GM12874 (cell line): ENCODE results near the gene MINAR2.

Experiments
- CTCF ChIP-seq: IDR thresholded peaks from 2 replicates; pipeline ENCODE4 v1.5.1; 2011; ENCODE audit warnings: low read depth, mild to moderate bottlenecking, control low read depth, low read length, moderate library complexity; ENCODE audit not compliant: insufficient read depth

The MINAR2 gene, protein sequence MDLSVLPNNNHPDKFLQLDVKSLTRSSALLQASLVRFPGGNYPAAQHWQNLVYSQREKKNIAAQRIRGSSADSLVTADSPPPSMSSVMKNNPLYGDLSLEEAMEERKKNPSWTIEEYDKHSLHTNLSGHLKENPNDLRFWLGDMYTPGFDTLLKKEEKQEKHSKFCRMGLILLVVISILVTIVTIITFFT

DNA sequence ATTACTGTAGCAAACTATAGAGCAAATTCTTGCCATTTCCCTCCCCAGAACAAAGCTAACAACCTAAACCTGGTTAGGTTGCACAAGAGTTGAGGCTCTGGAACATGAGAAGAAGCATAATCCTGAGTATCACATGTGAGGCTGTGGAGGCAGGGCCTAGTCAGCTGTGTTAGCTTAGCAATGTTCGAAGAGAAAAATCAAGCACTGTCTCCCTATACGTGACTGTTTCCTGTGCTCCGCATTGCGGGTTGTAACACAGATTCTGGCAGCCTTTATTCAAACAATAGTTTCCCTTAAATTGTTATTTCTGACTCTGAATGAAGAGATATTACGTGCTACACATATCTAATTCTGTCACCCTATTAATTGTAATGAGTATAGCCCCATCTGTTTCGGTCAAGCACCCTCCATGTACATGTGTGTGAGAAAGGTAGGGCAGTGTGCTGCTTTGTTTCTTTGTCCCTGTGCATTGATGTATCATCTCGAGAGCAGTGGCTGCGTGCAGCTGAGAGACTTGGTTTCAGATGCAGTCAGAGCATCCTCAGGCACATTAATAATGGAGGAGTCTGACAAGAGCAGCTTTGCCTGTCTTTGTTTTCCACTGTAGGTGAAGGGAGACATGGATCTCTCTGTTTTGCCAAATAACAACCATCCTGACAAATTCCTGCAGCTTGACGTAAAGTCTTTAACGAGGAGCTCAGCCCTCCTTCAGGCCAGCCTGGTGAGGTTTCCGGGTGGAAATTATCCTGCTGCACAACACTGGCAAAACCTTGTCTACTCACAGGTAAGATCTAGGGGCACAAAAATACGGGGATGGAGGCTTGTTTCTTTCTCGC is at the start of gene MINAR2:
TSS of gene MINAR2 (plus strand) at position 523 of the 836 bp plus-strand sequence. CDS start at position 620, 97 bp downstream.
- no peak for TF ChIP-seq CTCF

DNA sequence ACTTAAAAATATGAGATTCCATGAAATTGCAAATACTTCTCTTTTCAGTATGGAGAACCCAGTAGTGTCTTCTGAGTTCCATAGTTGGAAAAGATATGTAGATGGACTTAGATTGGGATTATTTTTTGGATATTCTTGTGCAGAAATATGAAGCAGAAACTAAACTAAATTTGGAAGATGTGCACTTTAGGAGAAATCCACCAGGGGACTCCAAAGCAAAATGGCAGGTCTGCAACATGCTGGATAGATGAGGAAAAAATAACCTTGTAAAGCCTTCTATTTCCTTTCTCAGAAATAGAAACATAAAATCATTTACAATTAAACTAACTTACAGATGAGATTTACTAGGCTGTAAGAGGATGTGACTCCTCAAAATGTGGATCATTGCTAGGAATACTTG is 49.2 kb upstream of the MINAR2 start:
- TF ChIP-seq CTCF, result no peak

GRCh38 chr5:129716235-129716634 is 31.7 kb upstream of the MINAR2 start:
- no peak for TF ChIP-seq CTCF

- no peak for TF ChIP-seq CTCF
Measured at GRCh38 chr5:129716651-129717050, 31.2 kb upstream of the MINAR2 start.

DNA sequence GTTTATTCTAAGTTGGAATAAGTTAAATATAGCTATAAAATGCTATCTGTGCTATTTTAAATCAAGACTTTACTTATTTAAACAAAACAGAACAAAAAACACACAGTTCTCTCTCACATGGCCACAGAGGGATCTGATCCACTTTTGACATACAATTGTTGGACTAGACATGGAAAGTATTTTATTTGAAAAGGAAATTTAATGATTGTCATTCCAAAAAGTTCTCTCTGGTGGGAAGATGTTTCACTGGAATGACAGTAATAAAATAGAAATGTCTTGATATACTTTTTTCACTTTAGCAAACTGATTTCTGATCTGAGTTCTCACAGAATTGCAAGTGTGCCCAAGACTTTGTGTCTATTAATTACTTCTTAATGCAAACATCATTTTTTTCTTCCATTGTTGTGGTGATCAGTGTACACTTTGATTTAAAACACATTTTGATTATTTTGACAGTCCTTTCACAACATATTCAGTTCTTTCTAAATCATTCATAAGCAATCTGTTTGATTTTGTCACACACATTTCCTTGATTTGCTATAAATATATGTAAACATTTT is 30.1 kb upstream of the MINAR2 start:
- no peak for TF ChIP-seq CTCF

GRCh38 chr5:129718471-129719090 is 29.3 kb upstream of the MINAR2 start:
- no peak for TF ChIP-seq CTCF

- TF ChIP-seq CTCF, result no peak
Measured at GRCh38 chr5:129724222-129724621, 23.7 kb upstream of the MINAR2 start.
